Ureter (tissue), 1 donor: ENCODE data around the gene TMEM250. TPM values are rescaled to one million over a fixed set of nuclear protein-coding genes. Genes with fewer than 3 reads are reported as not detected.

Experiments
- DNase-seq: peaks from one replicate; pipeline ENCODE4 v3.0.0-alpha.2; 2020; ENCODE audit warnings: low spot score
- total RNA-seq: library from RNA; stranded (reverse); gene quantifications from one replicate; pipeline ENCODE4 v1.2.4, GENCODE V29; 2023
- donor health status: DM: yes; HTN: yes; CAD: no.

Gene TMEM250
- total RNA-seq, 1 donor from 2014 or later, result 31.8 TPM

- DNase-seq, result no peak
Observed at GRCh38 chr9:136147890-136148714, 29.4 kb upstream of the TMEM250 start.

GRCh38 chr9:136147038-136147889 lies 28.6 kb upstream of the TMEM250 start:
- no peak for DNase-seq

- DNase-seq, result no peak
Observed at GRCh38 chr9:136146126-136147037, 27.7 kb upstream of the TMEM250 start.

DNA sequence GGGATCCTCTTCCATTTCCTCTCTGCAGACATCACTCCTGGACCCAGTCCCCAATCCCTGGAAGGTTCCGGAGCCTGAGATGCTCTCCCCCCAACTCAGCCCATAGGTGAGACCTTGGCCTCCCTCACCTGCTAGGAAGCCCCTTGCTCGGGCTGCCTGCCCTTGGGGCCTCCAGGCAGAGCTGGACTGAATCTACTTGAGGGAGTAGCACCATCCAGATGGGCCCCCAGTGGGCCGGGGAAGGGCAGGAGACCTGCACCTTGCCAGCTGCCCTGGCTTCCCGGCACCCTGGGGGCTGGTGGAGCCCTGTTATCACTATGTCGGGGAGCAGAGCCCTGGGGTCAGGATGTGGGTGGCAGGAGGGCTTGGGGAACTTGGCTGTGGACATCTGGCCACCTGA lies 26.9 kb upstream of the TMEM250 start:
- no peak for DNase-seq

GRCh38 chr9:136144450-136144849 lies 25.8 kb upstream of the TMEM250 start:
- no peak for DNase-seq

DNA sequence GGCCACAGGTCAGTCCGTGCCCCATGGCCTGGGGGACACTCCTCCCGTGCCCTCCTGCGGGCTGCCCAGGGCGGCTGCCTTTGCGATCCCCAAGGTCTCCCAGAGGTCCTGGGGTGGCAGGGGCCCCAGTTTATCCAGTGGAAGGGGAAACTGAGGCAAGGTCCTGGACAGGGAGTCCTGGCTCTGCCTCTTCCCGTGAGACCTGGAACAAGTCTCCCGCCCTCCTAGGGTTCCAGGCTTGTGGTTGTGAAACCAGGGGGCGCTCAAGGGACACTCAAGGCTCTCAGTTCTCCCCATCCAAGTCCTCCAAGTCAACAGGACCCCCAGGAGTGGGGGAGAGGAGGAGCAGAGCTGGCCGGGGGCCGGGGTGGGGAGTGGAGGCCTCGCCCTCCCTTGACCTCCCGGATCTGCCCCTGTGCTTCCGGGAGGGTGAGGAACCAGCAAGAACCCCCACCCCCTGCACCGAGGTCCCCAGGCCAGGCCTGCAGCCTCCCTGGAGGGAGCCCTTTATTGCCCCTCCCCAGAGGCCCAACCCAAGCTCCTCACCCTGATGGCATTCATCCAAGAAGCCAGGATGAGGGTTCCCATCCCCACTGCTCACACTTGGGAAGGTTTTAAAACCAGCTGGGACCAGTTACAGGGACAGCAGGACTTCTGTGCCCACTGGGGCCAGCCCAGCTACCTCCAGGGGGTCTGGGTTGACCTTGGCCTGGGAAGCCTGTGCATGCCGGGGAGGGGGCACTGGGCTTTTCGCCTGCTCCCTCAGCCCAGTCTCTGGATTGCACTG lies 24.7 kb upstream of the TMEM250 start:
- no peak for DNase-seq

DNA sequence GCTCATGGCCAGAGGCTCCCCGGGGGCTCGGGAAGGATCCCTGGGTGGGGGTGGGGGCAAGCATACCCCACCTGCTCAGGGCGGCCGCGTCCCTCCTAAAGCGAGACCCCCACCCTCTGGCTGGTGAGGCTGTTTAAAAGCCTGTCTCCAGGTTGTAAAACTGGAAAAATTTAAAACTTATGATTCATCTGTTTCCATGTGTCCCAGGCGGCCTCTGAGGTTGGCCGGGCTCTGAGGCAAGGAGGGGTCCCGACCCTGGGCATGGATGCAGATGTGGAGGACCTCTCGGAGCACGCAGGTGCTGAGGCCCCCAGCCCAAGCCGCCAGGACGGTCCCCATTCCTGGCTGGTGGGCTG lies 24.2 kb upstream of the TMEM250 start:
- DNase-seq, result no peak

GRCh38 chr9:136142414-136142796 lies 23.7 kb upstream of the TMEM250 start:
- no peak for DNase-seq

DNA sequence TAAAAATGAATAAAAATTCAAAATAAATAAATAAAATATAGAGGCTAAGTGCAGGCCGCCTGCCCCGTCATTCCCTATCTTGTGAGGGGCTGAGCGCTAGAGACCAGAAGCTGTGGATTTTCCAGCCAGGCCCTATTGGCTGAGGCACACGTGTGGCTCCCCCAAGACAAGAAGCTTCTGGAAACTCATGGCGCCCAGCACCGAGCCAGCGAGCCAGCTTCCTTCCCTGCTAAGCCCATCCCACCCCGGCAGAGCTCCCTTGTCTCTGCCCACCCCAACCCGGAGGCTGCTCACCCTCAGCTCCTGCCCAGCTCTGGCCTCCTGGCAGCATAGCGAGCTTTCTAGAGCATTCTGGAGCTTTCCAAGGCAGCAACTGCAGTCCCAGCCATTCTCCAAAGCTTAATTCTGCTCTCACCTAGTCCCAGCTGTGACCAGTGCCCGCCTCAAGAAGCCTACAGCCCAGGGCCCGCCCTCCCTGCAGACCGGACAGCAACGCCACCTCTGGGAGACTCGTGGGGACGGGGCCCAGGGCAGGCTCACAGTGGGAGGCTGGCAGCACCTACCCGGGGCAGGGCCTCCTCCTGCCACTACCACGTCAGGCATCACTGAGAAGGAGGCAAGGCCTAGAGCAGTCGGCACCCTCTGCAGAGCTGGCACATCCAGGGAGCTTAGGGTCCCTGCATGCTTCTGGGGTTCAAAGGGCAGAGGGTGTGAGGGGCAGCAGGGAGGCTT lies 23.2 kb upstream of the TMEM250 start:
- no peak for DNase-seq

DNA sequence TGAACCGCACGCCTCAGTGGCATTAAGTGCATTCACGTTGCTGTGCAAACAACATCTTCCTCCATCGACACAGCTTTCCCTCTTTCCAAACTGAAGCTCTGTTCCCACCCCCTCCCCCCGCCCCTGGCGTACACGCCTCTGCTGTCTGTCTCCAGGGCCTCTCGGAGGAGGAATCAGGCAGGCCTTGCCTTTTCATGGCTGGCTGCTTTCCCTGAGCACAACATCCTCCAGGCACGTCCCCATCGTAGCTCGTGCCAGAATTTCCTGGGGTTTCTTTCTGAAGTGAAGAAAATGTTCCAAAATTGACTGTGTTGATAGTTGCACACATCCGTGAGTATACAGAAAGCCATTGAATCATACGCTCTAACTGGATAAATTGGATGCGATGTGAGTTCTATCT lies 22.3 kb upstream of the TMEM250 start:
- no peak for DNase-seq

- DNase-seq, result no peak
Observed at GRCh38 chr9:136140046-136140445, 21.4 kb upstream of the TMEM250 start.

- no peak for DNase-seq
Observed at GRCh38 chr9:136138566-136138965, 19.9 kb upstream of the TMEM250 start.

GRCh38 chr9:136137321-136138265 lies 18.9 kb upstream of the TMEM250 start:
- no peak for DNase-seq

DNA sequence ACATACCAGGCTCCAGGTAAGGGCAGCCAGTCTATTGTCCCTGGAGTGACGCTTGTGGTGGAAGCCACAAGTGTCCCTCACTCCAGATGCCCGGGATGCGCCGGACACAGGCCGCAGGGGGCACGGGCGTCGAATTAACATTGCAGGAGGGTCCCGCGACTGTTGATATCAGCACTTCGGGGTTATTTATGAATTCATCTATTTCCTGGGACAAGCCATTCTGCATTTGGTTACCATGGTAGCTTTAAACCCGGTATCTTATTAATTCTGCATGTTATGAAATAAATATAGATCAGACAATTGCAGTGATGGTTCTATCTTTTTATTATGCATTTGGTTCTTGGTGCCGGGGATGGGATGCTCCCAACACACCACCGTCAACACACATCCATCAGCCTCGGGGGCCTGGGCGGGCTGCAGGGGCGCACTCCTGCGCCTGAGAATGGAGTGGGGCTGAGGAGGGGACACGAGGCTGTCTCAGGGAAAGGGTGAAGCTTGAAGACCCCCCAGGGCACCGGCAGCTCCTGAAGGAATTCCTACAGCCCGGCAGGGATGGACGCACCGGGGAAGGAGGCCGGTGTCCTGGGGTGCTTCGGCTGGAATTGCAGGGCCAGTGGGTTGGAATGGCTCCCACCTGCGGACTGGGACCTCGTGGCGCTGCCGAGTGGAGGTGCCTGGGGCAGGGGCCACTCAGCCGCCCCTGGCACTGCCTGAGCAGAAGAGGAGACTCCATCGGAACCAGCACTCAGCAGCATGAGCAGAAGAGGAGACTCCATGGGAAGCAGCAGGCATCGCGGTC lies 17.7 kb upstream of the TMEM250 start:
- no peak for DNase-seq

GRCh38 chr9:136135326-136136126 lies 16.9 kb upstream of the TMEM250 start:
- no peak for DNase-seq

GRCh38 chr9:136133959-136134484 lies 15.3 kb upstream of the TMEM250 start:
- no peak for DNase-seq

- no peak for DNase-seq
Observed at GRCh38 chr9:136133191-136133958, 14.7 kb upstream of the TMEM250 start.
